ENCODE data around the gene ZNF879. TPM values are rescaled to one million over a fixed set of nuclear protein-coding genes. Genes with fewer than 3 reads are reported as not detected.

The ZNF879 gene
- polyA plus RNA-seq, 1 donor (not counting 4 experiments of a cell fraction or from before 2014, with no cell fraction given): 2.5 TPM

- Histone ChIP-seq H3K9me3 (ENCODE audit: control insufficient read depth, low read depth, low read length) (peaks cover 34% of the 10 kb centered on the region), H2AFZ (ENCODE audit: control insufficient read depth, low read length) (no peak overlapping the region), H4K20me1 (ENCODE audit: control insufficient read depth, extremely low read depth, insufficient read depth, low read length) (no peaks in the 10 kb centered on the region), H3K9ac (ENCODE audit: control insufficient read depth, extremely low read depth, insufficient read depth, low read length) (no peak overlapping the region), H3K27ac (ENCODE audit: control insufficient read depth, insufficient read depth, low read length) (no peak overlapping the region), H3K9me1 (ENCODE audit: control insufficient read depth, extremely low read depth, insufficient read depth, low read length) (no peaks in the 10 kb centered on the region), H3K36me3 (ENCODE audit: control insufficient read depth in 2 of 2, extremely low read depth in 1 of 2, insufficient read depth in 2 of 2, low read length in 2 of 2) (peaks cover 0 to 18% of the 10 kb centered on the region in 2 experiments), H3K79me2 (ENCODE audit: control insufficient read depth, insufficient read depth, low read length) (no peaks in the 10 kb centered on the region), H3K4me2 (ENCODE audit: control insufficient read depth, extremely low read depth, insufficient read depth, low read depth, low read length) (no peak overlapping the region), H3K27me3 (ENCODE audit: control insufficient read depth, extremely low read depth, insufficient read depth, low read length) (no peaks in the 10 kb centered on the region), H3K4me1 (ENCODE audit: control insufficient read depth, extremely low read depth, insufficient read depth, low read length) (no peaks in the 10 kb centered on the region), H3K4me3 (ENCODE audit: control insufficient read depth in 2 of 3, extremely low read depth in 1 of 3, insufficient read depth in 2 of 3, low read depth in 1 of 3, low read length in 3 of 3) (no peak overlapping the region)
- FAIRE-seq (no peak), DNase-seq (ENCODE audit: low read depth, low spot score) (no peak)
- TF ChIP-seq EZH2 (IDR thresholded peaks at IDR 0.05; ENCODE audit: low read length) (no peak), CTCF (optimal IDR thresholded peaks at IDR 0.05 in 1 of 3, IDR thresholded peaks at IDR 0.05 in 1 of 3, conservative IDR thresholded peaks at IDR 0.05 in 1 of 3; ENCODE audit: extremely low read depth in 1 of 3, insufficient read depth in 2 of 3, low read length in 3 of 3) (no peak)
- dilution Hi-C loops (cut with MboI; ENCODE audit: extremely low pct_ligation_motif_present, low sequenced_read_pairs): no loop called here
Observed at GRCh38 chr5:179033004-179033580, 9.5 kb downstream of the ZNF879 start.

- Histone ChIP-seq H4K20me1 (ENCODE audit: control insufficient read depth, extremely low read depth, insufficient read depth, low read length) (no peaks in the 10 kb centered on the region), H3K27me3 (ENCODE audit: control insufficient read depth, extremely low read depth, insufficient read depth, low read length) (no peaks in the 10 kb centered on the region), H3K36me3 (ENCODE audit: control insufficient read depth in 2 of 2, extremely low read depth in 1 of 2, insufficient read depth in 2 of 2, low read length in 2 of 2) (no peaks in the 10 kb centered on the region), H3K9me1 (ENCODE audit: control insufficient read depth, extremely low read depth, insufficient read depth, low read length) (no peaks in the 10 kb centered on the region), H3K9ac (ENCODE audit: control insufficient read depth, extremely low read depth, insufficient read depth, low read length) (no peak overlapping the region), H3K4me2 (ENCODE audit: control insufficient read depth, extremely low read depth, insufficient read depth, low read depth, low read length) (no peak overlapping the region), H2AFZ (ENCODE audit: control insufficient read depth, low read length) (no peak overlapping the region), H3K9me3 (ENCODE audit: control insufficient read depth, low read depth, low read length) (no peaks in the 10 kb centered on the region), H3K79me2 (ENCODE audit: control insufficient read depth, insufficient read depth, low read length) (no peaks in the 10 kb centered on the region), H3K27ac (ENCODE audit: control insufficient read depth, insufficient read depth, low read length) (no peak overlapping the region), H3K4me1 (ENCODE audit: control insufficient read depth, extremely low read depth, insufficient read depth, low read length) (no peaks in the 10 kb centered on the region), H3K4me3 (ENCODE audit: control insufficient read depth in 2 of 3, extremely low read depth in 1 of 3, insufficient read depth in 2 of 3, low read depth in 1 of 3, low read length in 3 of 3) (no peak overlapping the region)
- no peak for FAIRE-seq
- TF ChIP-seq CTCF (optimal IDR thresholded peaks at IDR 0.05 in 1 of 3, IDR thresholded peaks at IDR 0.05 in 1 of 3, conservative IDR thresholded peaks at IDR 0.05 in 1 of 3; ENCODE audit: extremely low read depth in 1 of 3, insufficient read depth in 2 of 3, low read length in 3 of 3) (no peak), EZH2 (IDR thresholded peaks at IDR 0.05; ENCODE audit: low read length) (no peak)
- dilution Hi-C loops (cut with MboI; ENCODE audit: extremely low pct_ligation_motif_present, low sequenced_read_pairs): no loop called here
- no peak for DNase-seq (ENCODE audit: low read depth, low spot score)
Observed at GRCh38 chr5:179044765-179045164, 21.2 kb downstream of the ZNF879 start.
